K562 (cell line): Measurements from ENCODE around the gene ARHGDIA. TPM values are rescaled to one million over a fixed set of nuclear protein-coding genes. Genes with fewer than 3 reads are reported as not detected.

ENCODE experiments used
- BCOR ChIP-seq: fragments of 450-650 bp; IDR thresholded peaks from 2 replicates; pipeline ENCODE4 v1.6.1; 2016
- CBX5 ChIP-seq: IDR thresholded peaks from 2 replicates; pipeline ENCODE4 v1.6.1; 2014; ENCODE audit warnings: low read depth, borderline replicate concordance
- GATAD2A ChIP-seq: fragments of 450-650 bp; IDR thresholded peaks from 2 replicates; pipeline ENCODE4 v1.6.1; 2017
- GTF2F1 ChIP-seq: IDR thresholded peaks from 2 replicates; pipeline ENCODE4 v1.6.1; 2011; ENCODE audit warnings: low read depth, low read length, improper control_type of control experiment
- HDAC1 ChIP-seq, 2 experiments: fragments of 450-650 bp; IDR thresholded peaks; 2 replicates each; pipeline ENCODE4 v1.6.1; 2016 to 2017; ENCODE audit warnings: inconsistent platforms in 1 of 2, mild to moderate bottlenecking in 1 of 2, moderate library complexity in 1 of 2
- HDAC2 ChIP-seq: fragments of 450-650 bp; IDR thresholded peaks from 2 replicates; pipeline ENCODE4 v1.6.1; 2016; ENCODE audit warnings: mild to moderate bottlenecking
- KDM2B ChIP-seq: fragments of 250-450 bp; sonication (Bioruptor Pico); IDR thresholded peaks from 2 replicates; pipeline ENCODE4 v1.8.0; 2021; ENCODE audit warnings: mild to moderate bottlenecking, moderate library complexity
- KDM4B ChIP-seq, 2 experiments: fragments of 450-650 bp in 1 of 2; sonication (generic) in 1 of 2; IDR thresholded peaks; 2 replicates each; pipeline ENCODE4 v1.6.1; 2016 to 2017; ENCODE audit warnings: borderline replicate concordance in 2 of 2, antibody characterized with exemption in 1 of 2, low read depth in 1 of 2, mild to moderate bottlenecking in 1 of 2
- NFIC ChIP-seq: fragments of 450-650 bp; IDR thresholded peaks from 2 replicates; pipeline ENCODE4 v1.6.1; 2017; ENCODE audit warnings: mild to moderate bottlenecking, inconsistent platforms
- NONO ChIP-seq, 2 experiments: fragments of 200-400 bp in 1 of 2; fragments of 450-650 bp in 1 of 2; formaldehyde crosslinking in 1 of 2; IDR thresholded peaks; 2 replicates each; pipeline ENCODE4 v1.6.1; 2017; ENCODE audit warnings: low read depth in 2 of 2, mild to moderate bottlenecking in 2 of 2, moderate library complexity in 2 of 2, low read length in 1 of 2
- PCBP1 ChIP-seq: fragments of 200-400 bp; formaldehyde crosslinking; IDR thresholded peaks from 2 replicates; pipeline ENCODE4 v1.6.1; 2018; ENCODE audit warnings: mild to moderate bottlenecking, low read depth, low read length; ENCODE audit not compliant: poor library complexity, severe bottlenecking
- POLR3G ChIP-seq: IDR thresholded peaks from 2 replicates; pipeline ENCODE4 v1.6.1; 2011; ENCODE audit not compliant: insufficient read length, insufficient replicate concordance; ENCODE audit errors: extremely low read depth
- TAF15 ChIP-seq: fragments of 200-400 bp; formaldehyde crosslinking; IDR thresholded peaks from 2 replicates; pipeline ENCODE4 v1.6.1; 2017; ENCODE audit warnings: mild to moderate bottlenecking, low read depth, low read length, moderate library complexity
- ZC3H8 ChIP-seq: fragments of 450-650 bp; IDR thresholded peaks from 2 replicates; pipeline ENCODE4 v1.6.1; 2017
- ZNF436 ChIP-seq: fragments of 250-450, 450-650 bp; sonication (Bioruptor Pico); formaldehyde crosslinking; IDR thresholded peaks from 2 replicates; pipeline ENCODE4 v1.7.0; 2020; ENCODE audit warnings: mild to moderate bottlenecking
- ZNF589 ChIP-seq: fragments of 200-800 bp; sonication (Bioruptor generic); IDR thresholded peaks from 2 replicates; pipeline ENCODE4 v1.6.1; 2016; ENCODE audit warnings: low read depth, missing genetic modification characterization, missing compliant biosample characterization
- ZNF766 ChIP-seq: fragments of 200-800 bp; sonication (Bioruptor generic); conservative IDR thresholded peaks from 2 replicates; pipeline ENCODE4 v1.6.1; 2016; ENCODE audit warnings: missing genetic modification characterization, missing compliant biosample characterization
- polyA plus RNA-seq, 8 experiments: library from polyadenylated mRNA; depleted of rRNA in 4 of 8; stranded (reverse) in 5 of 8; unstranded in 3 of 8; fragments of >200 nt; fragmentation: Nextera tagmentation in 2 of 8; fragmentation: Illumina TruSeq in 1 of 8; extraction: Ambion mirVana in 2 of 8; extraction: Trizol in 1 of 8; gene quantifications; 2 replicates each; pipeline versions ENCODE4 v1.2.1 to v1.2.3, GENCODE V29; 2011 to 2014; ENCODE audit warnings: inconsistent platforms in 1 of 8, missing spikeins in 1 of 8
- total RNA-seq, 7 experiments: library from RNA; depleted of rRNA in 6 of 7; stranded (reverse); fragments of >200 nt in 6 of 7; fragmentation: Illumina TruSeq in 2 of 7; extraction: Trizol in 2 of 7; gene quantifications; 2 replicates each; pipeline versions ENCODE4 v1.2.1 to v1.2.3, GENCODE V29; 2011 to 2021; ENCODE audit warnings: low replicate concordance in 1 of 7
- TF ChIP-seq, protein P1 (sequence below): sonication (generic); formaldehyde crosslinking; IDR thresholded peaks from 2 replicates; pipeline ENCODE4 v1.5.0; 2020; ENCODE audit warnings: missing genetic modification reagents
- TF ChIP-seq, protein P2 (sequence below): fragments of 250-450 bp; sonication (Bioruptor Pico); IDR thresholded peaks from 2 replicates; pipeline ENCODE4 v1.9.0; 2021; ENCODE audit warnings: mild to moderate bottlenecking, inconsistent platforms
- TF ChIP-seq, protein P3 (sequence below), 2 experiments: fragments of 150-350 bp in 1 of 2; IDR thresholded peaks; 2 replicates each; pipeline ENCODE4 v1.6.1; 2012 to 2016; ENCODE audit warnings: low read depth in 2 of 2, low read length in 2 of 2, mild to moderate bottlenecking in 1 of 2, moderate library complexity in 1 of 2
- TF ChIP-seq, protein P4 (sequence below): sonication (generic); formaldehyde crosslinking; IDR thresholded peaks from 2 replicates; pipeline ENCODE4 v1.8.0; 2022; ENCODE audit warnings: mild to moderate bottlenecking, low read depth, missing genetic modification reagents

The ARHGDIA gene
- total and polyA plus RNA-seq, 9 of the 15 experiments (the other 6 are each of a cell fraction or from before 2014, with no cell fraction given), result 9.6 to 340 (median 97.6) TPM

GRCh38 chr17:81821603-81822311 lies 49.4 kb downstream of the ARHGDIA start (continued):
- TF ChIP-seq, protein P1, sequence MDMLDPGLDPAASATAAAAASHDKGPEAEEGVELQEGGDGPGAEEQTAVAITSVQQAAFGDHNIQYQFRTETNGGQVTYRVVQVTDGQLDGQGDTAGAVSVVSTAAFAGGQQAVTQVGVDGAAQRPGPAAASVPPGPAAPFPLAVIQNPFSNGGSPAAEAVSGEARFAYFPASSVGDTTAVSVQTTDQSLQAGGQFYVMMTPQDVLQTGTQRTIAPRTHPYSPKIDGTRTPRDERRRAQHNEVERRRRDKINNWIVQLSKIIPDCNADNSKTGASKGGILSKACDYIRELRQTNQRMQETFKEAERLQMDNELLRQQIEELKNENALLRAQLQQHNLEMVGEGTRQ (CRISPR knock-in tag), result peak; percentile 35; the same call in 1 of the 2 replicates
- TF ChIP-seq KDM4B (IDR thresholded peaks at IDR 0.05; ENCODE audit: borderline replicate concordance in 2 of 2, low read depth in 1 of 2) (no peak), ZNF589 (CRISPR knock-in tag) (peak; percentile 93), CBX5 (no peak), ZNF766 (CRISPR knock-in tag) (peak; percentile 41; the same call in 1 of the 2 replicates), TAF15 (no peak), ZNF436 (CRISPR knock-in tag) (no peak), POLR3G (no peak), GTF2F1 (no peak), NFIC (no peak), GATAD2A (peak; percentile 71; the same call in 1 of the 2 replicates), ZC3H8 (no peak), NONO (IDR thresholded peaks at IDR 0.05; ENCODE audit: low read depth in 2 of 2, low read length in 1 of 2) (peak in 1 of 2 experiments; percentile 25; a peak in 1 of 4 replicates), HDAC2 (peak; percentile 72; the same call in 1 of the 2 replicates), HDAC1 (IDR thresholded peaks at IDR 0.05) (peak in 1 of 2 experiments; percentile 80; a peak in 2 of 4 replicates), BCOR (peak; percentile 68), PCBP1 (no peak), KDM2B (CRISPR knock-in tag) (no peak)
- TF ChIP-seq, protein P2, sequence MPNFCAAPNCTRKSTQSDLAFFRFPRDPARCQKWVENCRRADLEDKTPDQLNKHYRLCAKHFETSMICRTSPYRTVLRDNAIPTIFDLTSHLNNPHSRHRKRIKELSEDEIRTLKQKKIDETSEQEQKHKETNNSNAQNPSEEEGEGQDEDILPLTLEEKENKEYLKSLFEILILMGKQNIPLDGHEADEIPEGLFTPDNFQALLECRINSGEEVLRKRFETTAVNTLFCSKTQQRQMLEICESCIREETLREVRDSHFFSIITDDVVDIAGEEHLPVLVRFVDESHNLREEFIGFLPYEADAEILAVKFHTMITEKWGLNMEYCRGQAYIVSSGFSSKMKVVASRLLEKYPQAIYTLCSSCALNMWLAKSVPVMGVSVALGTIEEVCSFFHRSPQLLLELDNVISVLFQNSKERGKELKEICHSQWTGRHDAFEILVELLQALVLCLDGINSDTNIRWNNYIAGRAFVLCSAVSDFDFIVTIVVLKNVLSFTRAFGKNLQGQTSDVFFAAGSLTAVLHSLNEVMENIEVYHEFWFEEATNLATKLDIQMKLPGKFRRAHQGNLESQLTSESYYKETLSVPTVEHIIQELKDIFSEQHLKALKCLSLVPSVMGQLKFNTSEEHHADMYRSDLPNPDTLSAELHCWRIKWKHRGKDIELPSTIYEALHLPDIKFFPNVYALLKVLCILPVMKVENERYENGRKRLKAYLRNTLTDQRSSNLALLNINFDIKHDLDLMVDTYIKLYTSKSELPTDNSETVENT (CRISPR knock-in tag), result no peak
- TF ChIP-seq, protein P3, sequence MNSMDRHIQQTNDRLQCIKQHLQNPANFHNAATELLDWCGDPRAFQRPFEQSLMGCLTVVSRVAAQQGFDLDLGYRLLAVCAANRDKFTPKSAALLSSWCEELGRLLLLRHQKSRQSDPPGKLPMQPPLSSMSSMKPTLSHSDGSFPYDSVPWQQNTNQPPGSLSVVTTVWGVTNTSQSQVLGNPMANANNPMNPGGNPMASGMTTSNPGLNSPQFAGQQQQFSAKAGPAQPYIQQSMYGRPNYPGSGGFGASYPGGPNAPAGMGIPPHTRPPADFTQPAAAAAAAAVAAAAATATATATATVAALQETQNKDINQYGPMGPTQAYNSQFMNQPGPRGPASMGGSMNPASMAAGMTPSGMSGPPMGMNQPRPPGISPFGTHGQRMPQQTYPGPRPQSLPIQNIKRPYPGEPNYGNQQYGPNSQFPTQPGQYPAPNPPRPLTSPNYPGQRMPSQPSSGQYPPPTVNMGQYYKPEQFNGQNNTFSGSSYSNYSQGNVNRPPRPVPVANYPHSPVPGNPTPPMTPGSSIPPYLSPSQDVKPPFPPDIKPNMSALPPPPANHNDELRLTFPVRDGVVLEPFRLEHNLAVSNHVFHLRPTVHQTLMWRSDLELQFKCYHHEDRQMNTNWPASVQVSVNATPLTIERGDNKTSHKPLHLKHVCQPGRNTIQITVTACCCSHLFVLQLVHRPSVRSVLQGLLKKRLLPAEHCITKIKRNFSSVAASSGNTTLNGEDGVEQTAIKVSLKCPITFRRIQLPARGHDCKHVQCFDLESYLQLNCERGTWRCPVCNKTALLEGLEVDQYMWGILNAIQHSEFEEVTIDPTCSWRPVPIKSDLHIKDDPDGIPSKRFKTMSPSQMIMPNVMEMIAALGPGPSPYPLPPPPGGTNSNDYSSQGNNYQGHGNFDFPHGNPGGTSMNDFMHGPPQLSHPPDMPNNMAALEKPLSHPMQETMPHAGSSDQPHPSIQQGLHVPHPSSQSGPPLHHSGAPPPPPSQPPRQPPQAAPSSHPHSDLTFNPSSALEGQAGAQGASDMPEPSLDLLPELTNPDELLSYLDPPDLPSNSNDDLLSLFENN (IDR thresholded peaks at IDR 0.05; ENCODE audit: low read depth in 2 of 2, low read length in 2 of 2), result no peak
- TF ChIP-seq, protein P4, sequence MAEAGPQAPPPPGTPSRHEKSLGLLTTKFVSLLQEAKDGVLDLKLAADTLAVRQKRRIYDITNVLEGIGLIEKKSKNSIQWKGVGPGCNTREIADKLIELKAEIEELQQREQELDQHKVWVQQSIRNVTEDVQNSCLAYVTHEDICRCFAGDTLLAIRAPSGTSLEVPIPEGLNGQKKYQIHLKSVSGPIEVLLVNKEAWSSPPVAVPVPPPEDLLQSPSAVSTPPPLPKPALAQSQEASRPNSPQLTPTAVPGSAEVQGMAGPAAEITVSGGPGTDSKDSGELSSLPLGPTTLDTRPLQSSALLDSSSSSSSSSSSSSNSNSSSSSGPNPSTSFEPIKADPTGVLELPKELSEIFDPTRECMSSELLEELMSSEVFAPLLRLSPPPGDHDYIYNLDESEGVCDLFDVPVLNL, result no peak
